ENCODE data around the gene SLAMF9. TPM values are rescaled to one million over a fixed set of nuclear protein-coding genes. Genes with fewer than 3 reads are reported as not detected.

Gene SLAMF9
- total RNA-seq, 2 donors from 2014 or later, result not detected

DNA sequence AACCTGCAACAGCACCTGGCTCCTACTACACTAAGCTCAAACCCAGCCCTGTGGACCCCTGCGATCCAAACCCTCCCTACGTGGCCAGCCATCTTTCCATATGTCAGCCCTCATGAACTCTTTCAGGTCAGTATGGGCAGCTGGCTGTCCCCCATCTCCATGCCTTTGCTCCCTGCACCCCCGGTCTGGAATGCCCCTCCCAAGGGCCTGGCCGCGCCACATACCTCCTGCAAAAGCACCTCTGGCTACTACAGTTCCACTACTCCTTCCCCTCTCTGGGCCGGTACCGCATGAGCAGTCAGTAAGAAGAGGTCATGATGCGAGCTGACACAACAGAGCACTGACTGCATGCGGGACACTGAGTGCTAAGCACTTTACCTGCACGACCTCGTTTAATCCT lies 18.7 kb downstream of the SLAMF9 start:
- no peaks in the 10 kb centered on the region for H3K36me3 ChIP-seq
- peaks cover 0 to 28% of the 10 kb centered on the region in 2 donors for H3K4me1 ChIP-seq

DNA sequence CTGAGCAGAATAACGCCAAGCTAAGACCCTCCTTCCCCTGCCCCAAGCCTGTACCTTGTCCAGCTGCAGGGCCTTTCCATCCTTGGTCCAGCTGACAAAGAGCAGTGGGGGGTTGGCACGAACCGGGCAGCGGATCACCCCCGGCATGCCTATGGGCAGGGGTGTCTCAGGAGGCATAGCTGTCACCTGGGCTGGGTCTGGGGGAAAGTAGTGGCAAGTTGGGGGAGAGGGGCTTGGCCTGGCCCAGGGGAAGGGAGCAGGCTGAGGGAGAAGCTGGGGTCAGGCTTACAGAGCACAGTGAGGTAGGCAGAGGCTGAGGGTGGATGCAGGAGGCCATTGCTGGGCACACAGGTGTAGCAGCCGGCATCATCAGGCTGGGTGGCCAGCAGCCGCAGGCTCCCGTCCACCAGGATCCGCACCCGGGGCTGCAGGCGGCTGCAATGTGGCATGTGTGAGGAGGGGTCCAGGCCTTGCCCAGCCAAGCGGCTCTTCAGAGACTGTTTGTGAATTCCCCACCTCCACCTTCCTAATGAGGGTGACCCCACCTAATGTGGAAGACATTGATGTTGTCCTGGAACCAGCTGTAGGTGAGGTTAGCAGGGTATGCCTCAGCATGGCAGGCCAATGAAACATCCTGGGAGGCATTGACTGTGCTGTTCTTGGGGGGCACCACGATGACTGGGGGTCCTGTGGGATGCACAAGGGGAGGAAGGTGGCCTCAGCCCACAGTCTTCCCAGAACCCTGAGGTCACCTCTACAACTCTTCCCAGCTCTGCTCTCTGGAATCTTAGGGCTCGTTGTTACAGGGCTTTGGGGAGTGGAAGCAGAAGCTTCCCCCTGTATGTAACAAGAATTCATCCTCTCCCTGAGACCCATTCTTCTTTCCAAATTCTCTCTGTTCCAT lies 19.6 kb downstream of the SLAMF9 start:
- H3K36me3 ChIP-seq, result no peaks in the 10 kb centered on the region
- TF ChIP-seq, protein P1, sequence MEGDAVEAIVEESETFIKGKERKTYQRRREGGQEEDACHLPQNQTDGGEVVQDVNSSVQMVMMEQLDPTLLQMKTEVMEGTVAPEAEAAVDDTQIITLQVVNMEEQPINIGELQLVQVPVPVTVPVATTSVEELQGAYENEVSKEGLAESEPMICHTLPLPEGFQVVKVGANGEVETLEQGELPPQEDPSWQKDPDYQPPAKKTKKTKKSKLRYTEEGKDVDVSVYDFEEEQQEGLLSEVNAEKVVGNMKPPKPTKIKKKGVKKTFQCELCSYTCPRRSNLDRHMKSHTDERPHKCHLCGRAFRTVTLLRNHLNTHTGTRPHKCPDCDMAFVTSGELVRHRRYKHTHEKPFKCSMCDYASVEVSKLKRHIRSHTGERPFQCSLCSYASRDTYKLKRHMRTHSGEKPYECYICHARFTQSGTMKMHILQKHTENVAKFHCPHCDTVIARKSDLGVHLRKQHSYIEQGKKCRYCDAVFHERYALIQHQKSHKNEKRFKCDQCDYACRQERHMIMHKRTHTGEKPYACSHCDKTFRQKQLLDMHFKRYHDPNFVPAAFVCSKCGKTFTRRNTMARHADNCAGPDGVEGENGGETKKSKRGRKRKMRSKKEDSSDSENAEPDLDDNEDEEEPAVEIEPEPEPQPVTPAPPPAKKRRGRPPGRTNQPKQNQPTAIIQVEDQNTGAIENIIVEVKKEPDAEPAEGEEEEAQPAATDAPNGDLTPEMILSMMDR (IDR thresholded peaks at IDR 0.05), result no peak

More for the DNA sequence above, 18.7 kb downstream of the SLAMF9 start:
- TF ChIP-seq, protein P1 (IDR thresholded peaks at IDR 0.05), result no peak
- DNase-seq (ENCODE audit: low spot score), result no peak
- Histone ChIP-seq H3K27ac (no peak overlapping the region), H3K9me3 (no peaks in the 10 kb centered on the region), H3K4me3 (no peak overlapping the region), H3K27me3 (no peaks in the 10 kb centered on the region)

DNA sequence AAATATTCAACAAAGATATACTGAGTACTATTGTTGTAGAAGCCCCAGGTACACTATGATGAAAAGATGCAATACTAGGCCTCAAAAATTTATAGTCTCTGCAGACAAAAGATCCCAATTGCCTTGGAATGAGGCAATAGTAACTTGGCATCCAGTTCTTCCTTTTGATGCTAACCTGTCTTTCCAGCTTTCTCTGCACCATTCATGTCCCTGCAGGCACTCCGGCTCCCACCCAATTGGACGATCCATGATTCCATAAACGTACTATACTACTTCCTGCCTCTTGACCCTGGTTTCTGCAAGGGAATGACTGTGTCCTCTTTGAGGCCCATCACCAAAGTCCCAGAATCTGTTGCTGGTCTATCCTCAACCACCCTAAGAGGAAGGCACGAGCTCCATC lies 20.7 kb downstream of the SLAMF9 start:
- no peak for DNase-seq (ENCODE audit: low spot score)

More for the DNA sequence above, 19.6 kb downstream of the SLAMF9 start:
- Histone ChIP-seq H3K4me1 (peaks cover 0 to 28% of the 10 kb centered on the region in 2 donors), H3K4me3 (no peak overlapping the region), H3K27me3 (no peaks in the 10 kb centered on the region), H3K27ac (no peak overlapping the region), H3K9me3 (no peaks in the 10 kb centered on the region)
- DNase-seq (ENCODE audit: low spot score), result no peak

DNA sequence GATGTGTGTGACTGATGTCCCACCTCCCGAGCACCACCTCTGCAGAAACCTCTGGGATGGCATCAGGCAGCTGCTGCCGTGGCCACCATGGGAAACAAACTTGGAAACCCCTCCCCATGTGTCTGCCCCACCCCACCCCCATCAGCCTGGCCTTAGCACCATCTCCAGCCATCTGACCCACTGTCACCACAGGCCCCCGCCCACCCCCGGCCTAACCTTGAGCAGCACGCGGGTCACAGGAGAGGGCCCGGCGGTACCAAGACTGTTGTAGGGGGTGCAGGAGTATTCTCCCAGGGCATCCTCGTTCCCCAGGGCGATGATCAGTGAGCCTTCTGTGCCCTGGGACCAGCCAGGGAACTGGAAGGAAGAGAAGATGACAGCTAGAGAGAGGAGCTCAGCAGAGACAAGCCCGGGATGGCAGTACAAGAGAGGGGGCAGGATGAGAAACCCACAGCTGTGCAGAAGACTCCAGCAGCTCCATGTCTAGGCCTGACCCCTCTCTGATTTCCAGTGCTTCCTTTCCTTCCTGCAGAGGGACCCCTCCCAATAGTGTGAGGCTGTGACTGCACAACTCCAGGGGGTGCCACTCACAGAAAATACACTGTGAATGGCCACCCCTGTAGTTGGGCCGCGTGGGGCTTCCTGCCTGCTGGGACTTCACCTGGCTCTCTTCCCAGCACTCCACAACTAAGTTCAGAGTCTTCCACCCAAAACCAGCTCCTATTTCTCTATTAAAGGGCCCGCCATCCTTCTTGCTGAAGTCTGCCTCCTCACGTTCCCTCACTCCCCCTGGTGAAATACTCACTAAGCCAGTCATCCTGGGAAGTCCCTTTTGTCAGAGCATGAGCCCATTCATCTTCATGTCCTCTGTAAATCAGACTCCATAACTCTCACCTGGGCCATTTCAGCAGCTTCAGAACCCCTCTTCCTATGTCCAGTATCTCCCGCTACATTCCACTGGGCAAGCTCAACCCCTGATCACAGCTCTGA lies 21.4 kb downstream of the SLAMF9 start:
- no peak overlapping the region for H3K27ac ChIP-seq
- H3K27me3 ChIP-seq, result no peaks in the 10 kb centered on the region
- DNase-seq (ENCODE audit: low spot score), result no peak
- H3K4me3 ChIP-seq, result no peak overlapping the region
- H3K4me1 ChIP-seq, result peaks cover 0 to 18% of the 10 kb centered on the region in 2 donors
- no peaks in the 10 kb centered on the region for H3K36me3 ChIP-seq
- TF ChIP-seq, protein P1 (IDR thresholded peaks at IDR 0.05), result no peak
- H3K9me3 ChIP-seq, result no peaks in the 10 kb centered on the region

More for the DNA sequence above, 20.7 kb downstream of the SLAMF9 start:
- TF ChIP-seq, protein P1 (IDR thresholded peaks at IDR 0.05), result no peak
- H3K27me3 ChIP-seq, result no peaks in the 10 kb centered on the region
- peaks cover 0 to 25% of the 10 kb centered on the region in 2 donors for H3K4me1 ChIP-seq
- no peaks in the 10 kb centered on the region for H3K36me3 ChIP-seq
- no peaks in the 10 kb centered on the region for H3K9me3 ChIP-seq
- H3K4me3 ChIP-seq, result no peak overlapping the region
- no peak overlapping the region for H3K27ac ChIP-seq

DNA sequence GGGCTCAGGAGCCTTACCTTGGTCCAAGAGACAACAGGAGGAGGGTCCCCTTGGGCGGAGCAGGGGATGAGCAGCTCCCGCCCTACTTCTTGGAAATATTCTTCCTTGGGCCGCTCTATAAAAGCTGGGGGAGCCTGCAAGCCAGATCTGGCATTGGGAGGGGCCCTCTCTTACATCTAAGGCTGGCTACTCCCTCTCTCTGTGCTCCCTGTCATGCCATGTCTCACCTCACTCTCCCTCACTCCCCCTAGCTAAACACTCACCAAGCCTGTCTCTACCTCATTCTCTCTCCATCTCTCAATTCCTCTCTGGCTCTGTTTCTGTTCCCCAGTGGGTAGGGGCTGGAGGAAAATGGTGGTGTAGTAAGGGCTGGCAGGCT lies 22.3 kb downstream of the SLAMF9 start:
- Histone ChIP-seq H3K27ac (no peak overlapping the region), H3K9me3 (no peaks in the 10 kb centered on the region), H3K27me3 (no peaks in the 10 kb centered on the region), H3K36me3 (no peaks in the 10 kb centered on the region), H3K4me3 (no peak overlapping the region), H3K4me1 (peaks cover 0 to 9% of the 10 kb centered on the region in 2 donors)
- TF ChIP-seq, protein P1 (IDR thresholded peaks at IDR 0.05), result no peak
- DNase-seq (ENCODE audit: low spot score), result no peak
